GM12872 (cell line): ENCODE data around the gene CDH4.

ENCODE experiments used
- TF ChIP-seq, protein P1 (sequence below): IDR thresholded peaks from 3 replicates; pipeline ENCODE4 v1.5.1; 2011; ENCODE audit warnings: low read depth, mild to moderate bottlenecking, low read length, moderate library complexity; ENCODE audit not compliant: insufficient read depth

CDH4 gene

DNA sequence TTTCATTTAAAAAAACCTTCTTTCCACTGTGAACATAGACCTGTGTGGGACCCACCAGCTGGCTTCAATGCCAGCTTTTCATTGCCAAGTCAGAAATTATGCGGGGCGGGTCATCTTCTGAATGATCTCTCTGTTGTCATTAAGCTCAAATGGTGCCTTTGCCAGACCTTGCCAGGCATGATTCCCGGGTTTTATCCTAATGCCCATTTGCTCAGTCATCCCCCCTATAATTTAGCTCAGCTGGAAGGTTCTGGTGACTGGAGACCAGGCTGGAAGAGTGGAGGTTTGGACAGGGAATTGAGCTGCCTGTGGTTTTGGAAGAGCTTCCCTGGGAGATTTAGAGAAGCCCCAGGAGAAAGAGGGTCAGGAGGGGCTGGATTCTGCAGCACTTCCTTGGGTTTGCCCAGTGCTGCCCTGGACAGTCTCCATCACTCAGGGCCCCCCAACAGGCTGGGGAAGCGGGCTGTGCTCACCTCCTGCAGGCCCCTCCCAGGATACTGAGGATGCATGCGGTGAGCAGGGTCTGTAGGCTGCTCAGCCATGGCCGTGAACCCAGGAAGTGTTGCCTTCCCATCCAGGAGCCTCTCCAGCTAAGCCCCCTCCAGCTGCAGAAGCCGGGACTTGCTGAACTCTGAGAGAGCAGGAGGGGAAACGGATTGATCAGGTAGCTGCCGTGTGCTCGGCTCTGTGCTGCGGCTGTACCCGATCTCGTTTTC is 273.0 kb downstream of the CDH4 start:
- TF ChIP-seq, protein P1, sequence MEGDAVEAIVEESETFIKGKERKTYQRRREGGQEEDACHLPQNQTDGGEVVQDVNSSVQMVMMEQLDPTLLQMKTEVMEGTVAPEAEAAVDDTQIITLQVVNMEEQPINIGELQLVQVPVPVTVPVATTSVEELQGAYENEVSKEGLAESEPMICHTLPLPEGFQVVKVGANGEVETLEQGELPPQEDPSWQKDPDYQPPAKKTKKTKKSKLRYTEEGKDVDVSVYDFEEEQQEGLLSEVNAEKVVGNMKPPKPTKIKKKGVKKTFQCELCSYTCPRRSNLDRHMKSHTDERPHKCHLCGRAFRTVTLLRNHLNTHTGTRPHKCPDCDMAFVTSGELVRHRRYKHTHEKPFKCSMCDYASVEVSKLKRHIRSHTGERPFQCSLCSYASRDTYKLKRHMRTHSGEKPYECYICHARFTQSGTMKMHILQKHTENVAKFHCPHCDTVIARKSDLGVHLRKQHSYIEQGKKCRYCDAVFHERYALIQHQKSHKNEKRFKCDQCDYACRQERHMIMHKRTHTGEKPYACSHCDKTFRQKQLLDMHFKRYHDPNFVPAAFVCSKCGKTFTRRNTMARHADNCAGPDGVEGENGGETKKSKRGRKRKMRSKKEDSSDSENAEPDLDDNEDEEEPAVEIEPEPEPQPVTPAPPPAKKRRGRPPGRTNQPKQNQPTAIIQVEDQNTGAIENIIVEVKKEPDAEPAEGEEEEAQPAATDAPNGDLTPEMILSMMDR, result no peak

DNA sequence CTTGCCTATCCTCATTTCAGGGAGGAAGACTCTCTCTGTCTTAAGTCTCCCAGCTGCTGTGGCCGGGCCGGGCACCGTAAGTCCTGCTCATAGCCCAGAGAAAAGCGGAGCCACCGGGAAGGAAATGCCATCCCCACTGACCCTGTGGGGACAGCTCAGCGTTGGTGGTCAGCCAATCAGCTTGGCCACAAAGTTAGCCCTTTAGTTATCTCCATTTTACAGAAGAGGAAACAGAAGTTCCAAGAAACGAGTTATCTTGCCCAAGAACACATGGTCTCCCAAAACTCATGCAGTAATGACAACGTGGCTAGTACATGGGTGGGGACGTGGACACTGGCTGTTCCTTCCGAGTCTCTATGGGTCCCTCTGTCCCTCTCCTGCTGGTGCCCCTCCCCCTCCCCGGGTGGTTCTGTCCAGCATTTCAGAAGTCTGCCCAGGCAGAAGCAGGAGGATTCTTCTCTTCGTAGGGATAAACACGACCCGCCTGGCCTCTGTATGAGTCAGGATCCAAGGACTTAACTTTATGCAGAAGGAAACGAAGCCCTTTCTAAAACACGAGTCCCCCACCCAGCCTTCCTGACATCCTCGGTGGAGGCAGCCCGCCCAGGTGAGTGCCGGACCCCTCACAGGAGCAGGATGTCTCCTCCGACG is 273.8 kb downstream of the CDH4 start:
- TF ChIP-seq, protein P1, result no peak

- TF ChIP-seq, protein P1, result no peak
Observed at GRCh38 chr20:61526907-61527306, 274.8 kb downstream of the CDH4 start.

DNA sequence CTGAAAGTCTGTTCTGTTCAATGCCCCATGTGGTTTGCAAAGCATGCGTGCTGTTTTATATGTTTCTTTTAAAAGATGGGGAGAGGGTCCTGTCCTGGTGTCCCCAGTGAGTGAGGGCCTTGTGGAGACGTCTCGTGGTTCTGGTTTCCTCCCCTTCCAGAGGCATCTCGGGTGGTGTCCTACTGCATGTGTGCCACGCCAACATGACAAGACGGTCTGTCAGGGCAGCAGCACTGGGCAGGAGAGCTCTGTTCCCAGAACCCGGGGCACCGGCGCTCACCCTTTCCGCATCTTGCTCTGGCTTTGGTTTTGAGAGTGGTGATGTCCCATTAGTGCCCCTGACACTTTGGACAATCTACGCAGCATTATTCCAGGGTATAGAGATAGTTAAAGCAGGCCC is 275.6 kb downstream of the CDH4 start:
- TF ChIP-seq, protein P1, result no peak

- TF ChIP-seq, protein P1, result no peak
Observed at GRCh38 chr20:61528591-61528990, 276.5 kb downstream of the CDH4 start.

DNA sequence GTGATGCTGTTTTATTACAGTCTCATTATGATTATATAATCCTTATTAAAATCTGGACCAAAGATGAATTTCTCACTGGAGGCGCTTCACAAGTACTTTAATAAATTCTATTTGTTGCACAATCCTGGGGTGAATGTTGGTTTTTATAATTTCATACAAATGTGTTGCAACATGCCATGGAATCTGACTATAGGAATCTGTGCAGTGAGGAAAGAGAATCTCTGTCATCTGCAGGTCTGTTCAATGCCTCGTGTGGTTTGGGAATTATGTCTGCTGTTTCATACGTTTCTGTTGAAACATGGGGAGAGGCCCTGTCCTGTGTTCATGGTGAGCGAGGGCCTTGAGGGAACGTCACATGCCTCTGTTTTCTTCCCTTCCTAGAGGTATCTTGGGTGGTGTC is 277.3 kb downstream of the CDH4 start:
- TF ChIP-seq, protein P1, result no peak

GRCh38 chr20:61531553-61532345 is 279.7 kb downstream of the CDH4 start:
- TF ChIP-seq, protein P1, result no peak
